Thyroid gland (tissue), 4 donors: ENCODE results near the gene KICS2. TPM values are rescaled to one million over a fixed set of nuclear protein-coding genes. Genes with fewer than 3 reads are reported as not detected.
A peak's percentile ranks its signal among the peaks of the same experiment; 100 is the strongest.

Experiments used
- DNase-seq, 2 donors: peaks; one replicate each; pipeline ENCODE4 v3.0.0-alpha.2; 2019
- H3K27ac ChIP-seq, 3 donors: fragments of 200-600 bp; sonication (generic); 1 replicate in 2 of 3; 2 replicates in 1 of 3; pipeline ENCODE4 v1.5.1; 2016 to 2019; ENCODE audit warnings: mild to moderate bottlenecking in 1 of 3, moderate library complexity in 1 of 3
- H3K27me3 ChIP-seq: fragments of 200-600 bp; sonication (generic); one replicate; pipeline ENCODE4 v1.5.1; 2019
- H3K36me3 ChIP-seq, 2 donors: fragments of 200-600 bp; sonication (generic); one replicate each; pipeline ENCODE4 v1.5.1; 2016 to 2019
- H3K4me1 ChIP-seq, 2 donors: fragments of 200-600 bp; sonication (generic); one replicate each; pipeline ENCODE4 v1.5.1; 2017 to 2019
- H3K4me3 ChIP-seq, 3 donors: fragments of 200-600 bp; sonication (generic); replicated peaks in 1 of 3; 1 replicate in 2 of 3; 2 replicates in 1 of 3; pipeline ENCODE4 v1.5.1; 2016; ENCODE audit warnings: mild to moderate bottlenecking in 1 of 3
- H3K9me3 ChIP-seq: fragments of 200-600 bp; sonication (generic); one replicate; pipeline ENCODE4 v1.5.1; 2017
- POLR2A ChIP-seq, 2 donors: fragments of 450-650 bp; IDR thresholded peaks; one replicate each; pipeline ENCODE4 v1.6.1; 2017; ENCODE audit warnings: antibody characterized with exemption in 2 of 2, mild to moderate bottlenecking in 2 of 2, moderate library complexity in 1 of 2
- WGBS, 2 donors: methylation state at CpG; one replicate each; pipeline ENCODE4 v1.1.5; 2017; 5-methylcytosine and 5-hydroxymethylcytosine counted together
- intact Hi-C: fragments of 100-400 bp; cut with DNase I; formaldehyde crosslinking; loops from one replicate; pipeline ENCODE4 v1.15.1; 2023
- total RNA-seq, 4 donors: library from RNA; depleted of rRNA; stranded (reverse); fragments of >200 nt; gene quantifications; one replicate each; pipeline ENCODE4 v1.2.3, GENCODE V29; 2016
- TF ChIP-seq, protein P1 (sequence below), 6 experiments: fragments of 200-600 bp in 3 of 6; fragments of 450-650 bp in 3 of 6; sonication (generic) in 3 of 6; IDR thresholded peaks; one replicate each; pipeline ENCODE4 v1.5.1; 2016 to 2019; ENCODE audit warnings: antibody characterized with exemption in 6 of 6, mild to moderate bottlenecking in 2 of 6, inconsistent platforms in 1 of 6, moderate library complexity in 1 of 6

Gene KICS2
- total RNA-seq, 4 donors from 2014 or later: 11.9 to 20.0 (median 18.6) TPM

DNA sequence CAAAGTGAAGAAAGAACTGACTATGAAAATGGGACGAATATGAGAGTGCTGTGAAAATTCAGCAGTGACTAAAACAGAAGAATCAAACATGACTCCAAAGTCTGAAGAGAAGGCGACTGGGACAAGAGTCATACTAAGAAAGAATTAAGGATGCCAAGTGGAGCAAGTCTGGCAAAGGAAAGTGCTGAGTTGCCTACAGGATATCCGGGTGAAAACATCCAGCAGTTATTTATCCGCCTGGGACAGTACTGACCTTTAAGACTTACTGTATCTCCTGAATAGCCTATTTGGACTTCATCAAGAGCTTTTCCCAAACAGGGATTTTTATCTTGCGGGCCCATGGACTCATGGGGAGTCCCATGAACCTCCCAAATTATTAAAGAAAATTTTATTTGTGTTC lies 41.1 kb downstream of the KICS2 start:
- H3K27ac ChIP-seq: peak overlapping the region; percentile 57 to 76 (median 67)
- 49 to 52% methylated on average over 5 of the region's 5 CpGs for whole genome bisulfite sequencing, 2 donors
- no peaks in the 10 kb centered on the region for H3K27me3 ChIP-seq
- no peak overlapping the region for H3K4me3 ChIP-seq
- TF ChIP-seq, protein P1, sequence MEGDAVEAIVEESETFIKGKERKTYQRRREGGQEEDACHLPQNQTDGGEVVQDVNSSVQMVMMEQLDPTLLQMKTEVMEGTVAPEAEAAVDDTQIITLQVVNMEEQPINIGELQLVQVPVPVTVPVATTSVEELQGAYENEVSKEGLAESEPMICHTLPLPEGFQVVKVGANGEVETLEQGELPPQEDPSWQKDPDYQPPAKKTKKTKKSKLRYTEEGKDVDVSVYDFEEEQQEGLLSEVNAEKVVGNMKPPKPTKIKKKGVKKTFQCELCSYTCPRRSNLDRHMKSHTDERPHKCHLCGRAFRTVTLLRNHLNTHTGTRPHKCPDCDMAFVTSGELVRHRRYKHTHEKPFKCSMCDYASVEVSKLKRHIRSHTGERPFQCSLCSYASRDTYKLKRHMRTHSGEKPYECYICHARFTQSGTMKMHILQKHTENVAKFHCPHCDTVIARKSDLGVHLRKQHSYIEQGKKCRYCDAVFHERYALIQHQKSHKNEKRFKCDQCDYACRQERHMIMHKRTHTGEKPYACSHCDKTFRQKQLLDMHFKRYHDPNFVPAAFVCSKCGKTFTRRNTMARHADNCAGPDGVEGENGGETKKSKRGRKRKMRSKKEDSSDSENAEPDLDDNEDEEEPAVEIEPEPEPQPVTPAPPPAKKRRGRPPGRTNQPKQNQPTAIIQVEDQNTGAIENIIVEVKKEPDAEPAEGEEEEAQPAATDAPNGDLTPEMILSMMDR (IDR thresholded peaks at IDR 0.05): no peak
- no peak for TF ChIP-seq POLR2A (IDR thresholded peaks at IDR 0.05)
- H3K4me1 ChIP-seq: peaks cover 17 to 26% of the 10 kb centered on the region in 2 donors
- H3K9me3 ChIP-seq: no peaks in the 10 kb centered on the region
- H3K36me3 ChIP-seq: no peaks in the 10 kb centered on the region
- intact Hi-C loops: loop anchor here (5.0 to 10.0 kb wide), 2 partner anchors 54 to 334 kb away; no protein-coding TSS in a partner anchor
- peak in 1 of 2 donors; percentile 15 for DNase-seq

DNA sequence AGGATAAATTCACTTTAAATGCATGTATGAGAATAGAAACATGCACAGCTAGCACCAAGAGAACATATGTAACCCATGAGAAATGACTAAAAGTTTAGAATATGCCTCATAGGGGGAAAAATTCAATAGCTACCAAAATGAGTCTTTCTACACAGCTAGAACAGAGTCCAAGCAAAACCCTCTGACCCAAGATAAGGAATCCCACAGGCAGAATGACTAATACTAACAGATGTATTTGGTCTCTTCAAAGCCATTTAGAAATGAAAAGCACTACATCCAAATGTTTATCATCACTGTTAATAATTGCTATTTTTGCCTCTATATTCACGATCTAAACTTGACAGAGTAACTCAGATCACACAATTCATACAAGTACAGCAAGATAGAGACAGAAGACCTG lies 44.0 kb downstream of the KICS2 start:
- no peak overlapping the region for H3K27ac ChIP-seq
- H3K4me1 ChIP-seq: peaks cover 17 to 26% of the 10 kb centered on the region in 2 donors
- no peak for DNase-seq
- no peaks in the 10 kb centered on the region for H3K36me3 ChIP-seq
- no peaks in the 10 kb centered on the region for H3K27me3 ChIP-seq
- 80 to 89% methylated on average over 1 of the region's 1 CpG for WGBS, 2 donors
- intact Hi-C loops: no loop called here
- no peak overlapping the region for H3K4me3 ChIP-seq
- H3K9me3 ChIP-seq: no peaks in the 10 kb centered on the region
- TF ChIP-seq, protein P1 (IDR thresholded peaks at IDR 0.05): no peak
- TF ChIP-seq POLR2A (IDR thresholded peaks at IDR 0.05): no peak

DNA sequence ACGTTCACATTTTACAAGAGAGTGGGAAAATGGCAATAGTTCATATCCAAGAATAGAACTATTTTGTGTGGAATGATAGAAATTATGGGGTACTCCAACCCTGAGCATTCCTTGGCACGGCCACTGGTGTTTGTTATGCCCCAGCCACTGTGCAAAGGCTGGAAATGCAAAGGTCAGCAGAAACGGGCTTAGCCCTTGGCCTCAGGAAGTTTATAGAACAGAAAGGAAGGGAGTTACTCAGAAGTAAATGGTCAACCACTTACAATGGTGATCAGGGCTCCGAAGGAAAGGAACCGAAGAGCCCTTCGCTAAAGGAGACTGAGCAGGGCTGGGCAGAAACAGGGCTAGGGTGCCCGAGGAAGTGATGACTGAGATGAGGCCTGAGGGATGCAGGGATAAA lies 45.1 kb downstream of the KICS2 start:
- intact Hi-C loops: no loop called here
- no peaks in the 10 kb centered on the region for H3K36me3 ChIP-seq
- 80 to 81% methylated on average over 7 of the region's 7 CpGs for WGBS, 2 donors
- H3K4me3 ChIP-seq: no peak overlapping the region
- TF ChIP-seq, protein P1 (IDR thresholded peaks at IDR 0.05): no peak
- no peak for TF ChIP-seq POLR2A (IDR thresholded peaks at IDR 0.05)
- H3K9me3 ChIP-seq: no peaks in the 10 kb centered on the region
- no peaks in the 10 kb centered on the region for H3K27me3 ChIP-seq
- no peak for DNase-seq
- no peak overlapping the region for H3K27ac ChIP-seq
- H3K4me1 ChIP-seq: peaks cover 13 to 18% of the 10 kb centered on the region in 2 donors

DNA sequence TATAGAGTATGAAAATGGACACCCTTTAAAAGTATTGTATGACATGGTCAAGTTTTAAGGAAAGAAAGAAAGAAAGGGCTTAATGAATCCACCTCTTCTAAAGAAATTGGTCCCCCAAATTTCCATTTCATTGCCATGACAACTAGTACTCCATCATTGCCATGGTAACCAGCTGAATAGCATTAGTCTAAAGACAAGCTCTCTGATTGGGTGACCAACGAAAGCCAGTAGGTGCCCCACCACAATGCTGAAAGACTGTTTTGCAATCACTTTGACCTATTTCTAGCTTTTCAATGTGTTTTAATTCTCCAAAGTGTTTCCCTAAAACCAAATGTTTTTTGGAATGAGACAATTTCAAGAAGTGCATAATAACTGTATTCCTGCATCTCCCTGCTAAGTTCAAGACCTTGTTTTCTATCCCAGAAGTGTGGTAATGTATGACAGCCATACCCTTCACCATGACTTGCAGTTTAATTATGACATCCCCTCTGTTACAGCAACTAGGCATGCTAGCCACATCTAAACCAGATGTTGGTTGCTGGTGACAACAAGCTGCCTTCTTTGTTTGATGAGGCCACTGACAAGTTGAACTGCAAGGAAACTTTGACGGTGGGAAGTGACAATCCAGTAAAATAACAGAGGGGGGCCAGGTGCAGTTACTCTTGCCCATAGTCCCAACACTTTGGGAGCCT lies 46.7 kb downstream of the KICS2 start:
- H3K27ac ChIP-seq: no peak overlapping the region
- no peaks in the 10 kb centered on the region for H3K36me3 ChIP-seq
- intact Hi-C loops: no loop called here
- no peaks in the 10 kb centered on the region for H3K9me3 ChIP-seq
- H3K4me1 ChIP-seq: peaks cover 0 to 2% of the 10 kb centered on the region in 2 donors
- no peaks in the 10 kb centered on the region for H3K27me3 ChIP-seq
- H3K4me3 ChIP-seq: no peak overlapping the region
- WGBS, 2 donors: 80 to 85% methylated on average over 2 of the region's 2 CpGs
- DNase-seq: no peak
- TF ChIP-seq POLR2A (IDR thresholded peaks at IDR 0.05): no peak
- TF ChIP-seq, protein P1 (IDR thresholded peaks at IDR 0.05): no peak

DNA sequence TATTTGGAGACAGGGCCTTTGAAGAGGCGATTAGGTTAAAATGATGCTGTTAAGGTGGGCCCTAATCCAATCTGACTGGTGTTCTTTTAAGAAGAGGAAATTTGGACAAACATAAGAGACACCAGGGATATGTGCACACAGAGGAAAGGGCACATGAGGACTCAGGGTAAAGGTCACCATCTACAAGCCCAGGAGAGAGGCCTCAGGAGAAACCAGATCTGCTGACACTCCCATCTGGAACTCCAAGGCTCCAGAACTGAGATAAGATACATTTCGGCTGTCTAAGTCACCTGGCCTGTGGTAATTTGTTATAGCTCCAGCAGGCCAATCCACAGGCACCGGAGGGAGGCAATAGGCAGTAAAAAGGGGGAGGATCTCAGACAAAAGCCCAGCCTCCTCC lies 48.6 kb downstream of the KICS2 start:
- Histone ChIP-seq H3K9me3 (no peaks in the 10 kb centered on the region), H3K36me3 (no peaks in the 10 kb centered on the region), H3K4me1 (no peaks in the 10 kb centered on the region), H3K27me3 (no peaks in the 10 kb centered on the region), H3K4me3 (no peak overlapping the region), H3K27ac (no peak overlapping the region)
- intact Hi-C loops: no loop called here
- TF ChIP-seq, protein P1 (IDR thresholded peaks at IDR 0.05): no peak
- TF ChIP-seq POLR2A (IDR thresholded peaks at IDR 0.05): no peak
- no peak for DNase-seq
- WGBS, 2 donors: 95 to 98% methylated on average over 3 of the region's 3 CpGs
